Kidney epithelial cell (primary cell): ENCODE results near the gene RPUSD4. TPM values are rescaled to one million over a fixed set of nuclear protein-coding genes. Genes with fewer than 3 reads are reported as not detected.

Experiments
- DNase-seq: peaks from one replicate; pipeline ENCODE4 v3.0.0-alpha.2; 2010; ENCODE audit warnings: low read depth
- H3K27me3 ChIP-seq: 2 replicates; pipeline ENCODE4 v1.6.0; 2011; ENCODE audit warnings: low read length; ENCODE audit not compliant: control insufficient read depth, insufficient read depth
- H3K36me3 ChIP-seq: 2 replicates; pipeline ENCODE4 v1.5.1; 2011; ENCODE audit warnings: low read length; ENCODE audit not compliant: control insufficient read depth, insufficient read depth
- H3K4me3 ChIP-seq: 2 replicates; pipeline ENCODE4 v1.5.1; 2011; ENCODE audit warnings: low read depth, mild to moderate bottlenecking, control low read depth, low read length
- CTCF ChIP-seq: IDR thresholded peaks from 2 replicates; pipeline ENCODE4 v1.5.1; 2011; ENCODE audit warnings: mild to moderate bottlenecking, moderate library complexity, low read length, control low read depth, inconsistent platforms; ENCODE audit not compliant: insufficient read depth, poor library complexity, severe bottlenecking
- total RNA-seq: library from RNA; depleted of rRNA; stranded (reverse); fragments of >200 nt; gene quantifications from 2 replicates; pipeline ENCODE4 v1.2.3, GENCODE V29; 2015

RPUSD4 gene
- total RNA-seq, 1 donor from 2014 or later, result 25.5 TPM

DNA sequence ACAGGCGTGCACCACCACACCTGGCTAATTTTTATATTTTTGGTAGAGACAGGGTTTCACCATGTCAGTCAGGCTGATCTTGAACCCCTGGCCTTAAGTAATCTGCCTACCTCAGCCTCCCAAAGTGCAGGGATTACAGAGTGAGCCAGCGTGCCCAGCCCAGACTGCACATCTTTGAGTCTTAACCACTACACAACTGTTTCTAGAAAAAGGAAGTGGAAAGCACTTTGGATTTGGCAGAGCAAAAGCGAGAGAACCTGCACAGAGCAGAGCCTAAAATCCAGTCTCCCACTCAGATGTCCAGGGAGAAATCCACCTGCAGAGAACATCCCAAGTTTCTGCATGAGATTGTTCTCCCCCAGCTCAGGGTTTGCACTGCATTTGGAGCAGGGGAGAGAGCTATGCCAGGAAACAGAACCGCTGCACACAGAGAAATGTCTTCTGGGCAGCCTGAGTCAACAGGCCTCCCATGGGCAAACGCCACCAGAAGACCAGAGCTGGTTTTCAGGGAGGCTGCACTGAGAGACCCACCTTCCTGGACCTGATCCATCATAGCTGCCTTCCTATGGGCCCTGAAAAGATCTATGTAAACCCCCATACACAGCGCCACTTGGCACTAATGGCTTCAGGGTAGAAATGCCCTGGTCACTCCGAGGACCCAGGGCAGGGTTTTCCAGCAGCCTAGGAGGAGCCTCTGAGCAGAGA is 54.0 kb downstream of the RPUSD4 start:
- H3K4me3 ChIP-seq, result no peak overlapping the region
- no peak for DNase-seq
- no peaks in the 10 kb centered on the region for H3K36me3 ChIP-seq
- no peak for TF ChIP-seq CTCF
- peaks cover 2% of the 10 kb centered on the region for H3K27me3 ChIP-seq

DNA sequence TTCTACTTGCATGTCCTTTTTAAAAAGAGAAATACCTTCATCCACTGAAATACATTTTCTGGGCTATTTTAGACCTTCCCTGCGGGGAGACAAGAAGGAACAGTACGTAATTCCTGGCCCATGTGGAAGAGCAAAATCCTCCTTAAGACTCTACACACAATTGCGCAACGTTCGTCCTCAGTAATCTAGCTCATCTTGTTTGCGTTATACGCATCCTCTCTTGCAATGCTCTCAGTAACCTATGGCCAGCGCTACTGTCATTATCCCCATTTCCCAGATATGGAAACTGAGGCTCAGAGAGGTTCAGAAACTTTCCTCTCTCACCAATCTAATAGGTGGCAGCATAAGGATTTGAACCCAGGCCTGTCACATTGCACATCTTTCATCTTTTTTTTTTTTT is 54.6 kb downstream of the RPUSD4 start:
- Histone ChIP-seq H3K27me3 (peaks cover 2% of the 10 kb centered on the region), H3K4me3 (no peak overlapping the region), H3K36me3 (no peaks in the 10 kb centered on the region)
- no peak for TF ChIP-seq CTCF
- DNase-seq, result no peak

DNA sequence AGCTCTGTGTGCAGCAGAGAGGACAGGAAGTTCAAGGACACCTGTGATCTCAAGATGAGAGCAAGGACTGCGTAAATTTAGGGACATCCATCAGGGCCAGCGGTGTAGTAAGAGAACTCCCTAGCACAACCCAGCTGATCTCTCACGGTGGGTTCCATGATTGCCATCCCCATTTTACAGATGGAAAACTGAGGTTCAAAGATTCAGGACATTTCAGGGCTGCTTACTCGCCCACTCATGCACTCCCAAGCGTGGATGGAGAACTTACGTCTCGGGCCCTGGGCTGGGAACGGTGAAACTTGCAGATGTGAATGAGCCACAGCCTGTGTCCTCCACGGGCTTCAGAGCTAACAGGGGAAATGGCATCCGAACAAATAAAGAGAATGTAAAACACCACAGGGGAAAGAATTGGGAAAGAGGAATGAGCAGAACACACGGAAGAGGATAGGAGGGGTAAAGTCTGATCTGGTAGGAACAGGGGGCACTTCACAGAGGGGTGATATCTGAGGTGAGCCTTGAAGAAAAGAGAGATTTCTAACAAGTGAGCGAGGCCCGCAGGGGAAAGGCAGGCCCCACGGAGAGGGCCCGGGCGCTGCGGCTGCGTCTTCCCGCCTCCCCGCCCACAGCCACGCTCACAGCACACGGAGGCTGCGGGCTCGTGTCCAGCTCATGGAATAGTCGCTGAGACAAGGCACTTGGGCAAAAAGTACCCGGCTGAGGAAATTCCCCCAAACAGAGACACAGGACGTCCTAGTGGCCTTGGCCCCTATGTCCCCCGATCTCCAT is 55.9 kb downstream of the RPUSD4 start:
- no peak for DNase-seq
- no peak for TF ChIP-seq CTCF
- Histone ChIP-seq H3K36me3 (no peaks in the 10 kb centered on the region), H3K27me3 (peaks cover 2% of the 10 kb centered on the region), H3K4me3 (no peak overlapping the region)

GRCh38 chr11:126154691-126155090 is 56.8 kb downstream of the RPUSD4 start:
- H3K4me3 ChIP-seq, result no peak overlapping the region
- no peak for TF ChIP-seq CTCF

GRCh38 chr11:126153972-126154371 is 57.5 kb downstream of the RPUSD4 start:
- no peaks in the 10 kb centered on the region for H3K27me3 ChIP-seq
- no peak for TF ChIP-seq CTCF
- H3K36me3 ChIP-seq, result no peaks in the 10 kb centered on the region
- H3K4me3 ChIP-seq, result no peak overlapping the region
- DNase-seq, result no peak

More at GRCh38 chr11:126154691-126155090, 56.8 kb downstream of the RPUSD4 start:
- H3K36me3 ChIP-seq, result no peaks in the 10 kb centered on the region
- peaks cover 2% of the 10 kb centered on the region for H3K27me3 ChIP-seq
- no peak for DNase-seq
